ENCODE measurements around the gene CRYZL1.
"Not testable (repeated sequence)": the region's sequence is repeated elsewhere in the genome, so short reads cannot be mapped to it uniquely, and the experiment has no call there.

Gene CRYZL1

DNA sequence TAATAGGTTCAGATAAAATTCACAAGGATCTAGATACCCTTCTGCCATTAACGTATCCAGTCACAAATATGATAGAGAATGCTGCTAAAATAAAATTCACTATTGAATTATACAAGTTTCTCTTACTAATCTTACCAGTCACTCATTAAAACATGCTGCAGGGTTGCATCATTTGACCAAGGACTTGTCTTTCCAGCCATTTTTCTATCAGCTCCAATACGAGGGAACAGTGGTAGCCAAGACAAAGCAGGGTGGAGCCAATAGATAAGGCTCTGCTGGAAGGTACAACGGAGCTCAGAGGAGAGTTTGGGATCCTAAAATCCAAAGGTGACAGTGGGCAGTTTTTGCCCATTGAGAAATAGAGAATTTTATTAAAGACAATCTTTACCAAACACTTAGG, 57.1 kb downstream of the CRYZL1 start:
- DNase-seq (ENCODE audit: extremely low read depth, low read depth): no peak
- H3K4me3 ChIP-seq (replicated peaks; ENCODE audit: low read depth, low read length): no peak overlapping the region
- TF ChIP-seq, protein P1, sequence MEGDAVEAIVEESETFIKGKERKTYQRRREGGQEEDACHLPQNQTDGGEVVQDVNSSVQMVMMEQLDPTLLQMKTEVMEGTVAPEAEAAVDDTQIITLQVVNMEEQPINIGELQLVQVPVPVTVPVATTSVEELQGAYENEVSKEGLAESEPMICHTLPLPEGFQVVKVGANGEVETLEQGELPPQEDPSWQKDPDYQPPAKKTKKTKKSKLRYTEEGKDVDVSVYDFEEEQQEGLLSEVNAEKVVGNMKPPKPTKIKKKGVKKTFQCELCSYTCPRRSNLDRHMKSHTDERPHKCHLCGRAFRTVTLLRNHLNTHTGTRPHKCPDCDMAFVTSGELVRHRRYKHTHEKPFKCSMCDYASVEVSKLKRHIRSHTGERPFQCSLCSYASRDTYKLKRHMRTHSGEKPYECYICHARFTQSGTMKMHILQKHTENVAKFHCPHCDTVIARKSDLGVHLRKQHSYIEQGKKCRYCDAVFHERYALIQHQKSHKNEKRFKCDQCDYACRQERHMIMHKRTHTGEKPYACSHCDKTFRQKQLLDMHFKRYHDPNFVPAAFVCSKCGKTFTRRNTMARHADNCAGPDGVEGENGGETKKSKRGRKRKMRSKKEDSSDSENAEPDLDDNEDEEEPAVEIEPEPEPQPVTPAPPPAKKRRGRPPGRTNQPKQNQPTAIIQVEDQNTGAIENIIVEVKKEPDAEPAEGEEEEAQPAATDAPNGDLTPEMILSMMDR (IDR thresholded peaks at IDR 0.05; ENCODE audit: low read depth, low read length, missing control alignments): no peak

DNA sequence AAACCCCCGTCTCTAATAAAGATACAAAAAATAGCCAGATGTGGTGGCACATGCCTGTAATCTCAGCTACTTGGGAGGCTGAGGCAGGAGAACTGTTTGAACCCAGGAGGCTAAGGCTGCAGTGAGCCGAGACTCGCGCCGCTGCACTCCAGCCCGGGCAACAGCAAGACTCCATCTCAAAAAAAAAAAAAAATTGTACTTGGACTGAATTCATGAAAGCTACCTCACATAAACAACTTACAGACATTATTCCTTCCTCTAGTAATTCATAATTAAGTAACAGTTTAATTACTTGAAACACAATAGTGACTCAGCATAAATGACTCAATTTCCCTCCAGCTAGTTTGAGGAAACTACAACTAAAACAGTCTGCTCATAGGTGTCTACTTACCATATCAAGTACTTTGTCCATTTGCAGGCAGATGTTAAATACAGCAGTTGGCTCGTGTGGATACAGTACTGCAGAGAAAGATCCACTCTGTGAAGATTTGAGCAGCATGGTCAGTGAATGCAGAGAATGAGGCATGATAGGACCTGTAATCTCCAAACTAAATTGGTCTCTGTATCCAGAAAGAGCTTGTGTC, 62.5 kb downstream of the CRYZL1 start:
- TF ChIP-seq, protein P1 (IDR thresholded peaks at IDR 0.05; ENCODE audit: low read depth, low read length, missing control alignments): no peak
- no peak overlapping the region for H3K4me3 ChIP-seq (replicated peaks; ENCODE audit: low read depth, low read length)
- peak; percentile 11 for DNase-seq (ENCODE audit: extremely low read depth, low read depth)

DNA sequence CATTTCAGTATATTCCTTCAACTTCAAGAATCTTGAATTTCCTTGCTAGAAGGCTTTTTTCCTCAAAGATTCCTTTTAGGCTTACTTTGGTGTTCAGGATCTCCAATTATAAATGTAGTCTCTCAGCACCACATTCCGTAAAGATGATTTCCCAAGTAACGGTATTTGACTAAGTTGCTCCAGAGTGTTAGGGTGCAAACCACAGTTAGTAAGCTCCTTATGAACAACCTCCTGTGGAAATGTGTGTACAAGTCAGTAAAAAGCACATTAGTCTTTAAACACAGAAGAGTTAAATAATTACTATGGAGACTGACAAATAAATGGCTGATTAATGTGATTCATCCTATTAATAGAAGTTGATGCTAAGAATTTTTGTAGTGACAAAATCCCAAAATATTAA, 63.3 kb downstream of the CRYZL1 start:
- no peak for DNase-seq (ENCODE audit: extremely low read depth, low read depth)
- H3K4me3 ChIP-seq (replicated peaks; ENCODE audit: low read depth, low read length): no peak overlapping the region
- TF ChIP-seq, protein P1 (IDR thresholded peaks at IDR 0.05; ENCODE audit: low read depth, low read length, missing control alignments): no peak

DNA sequence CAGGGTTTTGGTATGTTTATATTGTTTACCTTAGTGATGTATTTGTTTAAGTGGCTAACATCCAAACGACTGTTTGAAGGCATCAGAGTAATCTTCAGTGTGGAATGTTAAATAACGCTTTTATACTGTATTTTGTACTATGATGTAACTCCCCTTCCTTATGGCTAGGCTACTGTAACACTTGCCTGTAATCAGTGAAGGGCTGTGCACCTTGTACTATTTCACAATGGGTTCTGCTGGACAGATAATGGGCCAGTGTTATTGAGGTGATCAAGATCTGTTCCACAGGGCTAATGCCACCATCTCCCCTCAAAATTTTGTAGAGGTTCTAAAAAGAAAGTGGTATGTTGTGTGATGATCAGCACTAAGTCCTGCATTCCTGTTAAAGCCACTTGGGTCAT, 64.8 kb downstream of the CRYZL1 start:
- DNase-seq (ENCODE audit: extremely low read depth, low read depth); H3K4me3 ChIP-seq (replicated peaks; ENCODE audit: low read depth, low read length): not testable (repeated sequence)

DNA sequence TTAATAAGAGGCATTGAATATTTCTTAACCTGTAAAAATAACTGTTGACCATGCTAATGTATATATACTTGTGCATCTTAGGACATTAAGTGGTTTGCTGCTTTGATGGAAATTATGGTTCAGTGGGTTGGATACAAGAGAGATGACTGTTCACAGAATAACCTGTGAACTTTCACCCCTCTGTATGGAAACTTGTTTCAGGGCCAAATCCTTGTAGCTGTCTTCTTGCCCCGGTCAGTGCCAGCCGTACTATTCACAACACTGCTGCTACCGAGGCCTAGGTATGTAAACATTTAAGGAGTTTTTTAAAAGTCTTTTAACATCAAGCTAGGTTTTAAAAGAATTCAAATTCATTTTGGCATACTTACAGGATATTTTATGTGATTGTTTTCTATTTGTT, 69.2 kb downstream of the CRYZL1 start:
- DNase-seq (ENCODE audit: extremely low read depth, low read depth): no peak
- TF ChIP-seq, protein P1 (IDR thresholded peaks at IDR 0.05; ENCODE audit: low read depth, low read length, missing control alignments): no peak
- no peak overlapping the region for H3K4me3 ChIP-seq (replicated peaks; ENCODE audit: low read depth, low read length)

DNA sequence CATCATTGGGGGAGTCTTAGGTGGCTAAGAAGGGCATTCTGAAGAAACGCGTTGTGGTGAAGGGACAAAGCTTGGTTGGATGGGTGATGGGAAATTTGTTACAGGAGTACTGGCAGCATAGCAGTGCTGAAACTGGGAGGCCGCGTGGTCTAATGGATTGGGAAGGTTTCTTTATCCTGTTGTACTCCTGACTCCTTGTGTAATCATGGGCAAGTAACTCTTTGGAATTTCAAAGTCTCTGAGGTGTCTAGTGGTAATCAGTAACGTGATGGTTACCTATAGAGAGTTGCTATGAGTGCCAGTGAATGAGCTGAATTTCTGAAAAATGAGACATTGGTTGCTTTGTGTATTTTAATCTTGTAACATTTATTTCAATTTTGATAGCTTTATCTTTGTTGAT, 71.5 kb downstream of the CRYZL1 start:
- no peak overlapping the region for H3K4me3 ChIP-seq (replicated peaks; ENCODE audit: low read depth, low read length)
- TF ChIP-seq, protein P1 (IDR thresholded peaks at IDR 0.05; ENCODE audit: low read depth, low read length, missing control alignments): no peak
- DNase-seq (ENCODE audit: extremely low read depth, low read depth): no peak

DNA sequence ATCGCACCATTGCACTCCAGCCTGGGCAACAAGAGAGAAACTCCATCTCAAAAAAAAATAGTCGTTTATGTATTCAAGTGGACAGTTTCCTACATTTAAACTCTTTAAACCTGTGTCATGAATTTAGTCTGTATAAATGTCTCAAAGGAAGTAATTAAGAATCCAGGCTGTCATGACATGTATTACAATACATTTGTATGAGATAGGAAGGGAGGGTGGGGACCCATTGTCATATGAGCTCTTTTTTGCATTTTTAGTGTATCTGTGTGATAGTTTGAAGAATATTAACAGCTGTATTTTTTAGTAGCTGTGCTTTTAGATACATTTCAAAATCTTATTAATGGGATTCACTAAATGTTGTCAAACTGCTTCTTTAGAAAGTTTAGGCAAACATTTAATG, 73.1 kb downstream of the CRYZL1 start:
- H3K4me3 ChIP-seq (replicated peaks; ENCODE audit: low read depth, low read length): no peak overlapping the region
- DNase-seq (ENCODE audit: extremely low read depth, low read depth): no peak
- TF ChIP-seq, protein P1 (IDR thresholded peaks at IDR 0.05; ENCODE audit: low read depth, low read length, missing control alignments): no peak
